ENCODE results near the gene MFAP4.

The MFAP4 gene

GRCh38 chr17:19409066-19409465, 22.1 kb upstream of the MFAP4 start:
- H3K36me3 ChIP-seq (ENCODE audit: control insufficient read depth, insufficient read depth, low read length): no peaks in the 10 kb centered on the region
- no peak overlapping the region for H3K4me3 ChIP-seq (replicated peaks; ENCODE audit: low read depth, low read length)
- TF ChIP-seq CTCF (IDR thresholded peaks at IDR 0.05; ENCODE audit: insufficient read depth, low read length, poor library complexity, severe bottlenecking): no peak
- no peak for DNase-seq (ENCODE audit: extremely low read depth, insufficient read length)
- peaks cover 2% of the 10 kb centered on the region; the same call in 1 of the 2 replicates for H3K27me3 ChIP-seq (replicated peaks; ENCODE audit: control insufficient read depth, insufficient read depth, low read length)

- Histone ChIP-seq H3K4me3 (replicated peaks; ENCODE audit: low read depth, low read length) (no peak overlapping the region), H3K27me3 (replicated peaks; ENCODE audit: control insufficient read depth, insufficient read depth, low read length) (peaks cover under 1% of the 10 kb centered on the region; the same call in 1 of the 2 replicates), H3K36me3 (ENCODE audit: control insufficient read depth, insufficient read depth, low read length) (no peaks in the 10 kb centered on the region)
- no peak for DNase-seq (ENCODE audit: extremely low read depth, insufficient read length)
- TF ChIP-seq CTCF (IDR thresholded peaks at IDR 0.05; ENCODE audit: insufficient read depth, low read length, poor library complexity, severe bottlenecking): no peak
These were observed 21.3 kb upstream of the MFAP4 start for GRCh38 chr17:19408346-19408710.

GRCh38 chr17:19407601-19408345, 20.8 kb upstream of the MFAP4 start:
- no peak for DNase-seq (ENCODE audit: extremely low read depth, insufficient read length)

GRCh38 chr17:19405114-19405513, 18.1 kb upstream of the MFAP4 start:
- no peak for DNase-seq (ENCODE audit: extremely low read depth, insufficient read length)
- TF ChIP-seq CTCF (IDR thresholded peaks at IDR 0.05; ENCODE audit: insufficient read depth, low read length, poor library complexity, severe bottlenecking): no peak
- Histone ChIP-seq H3K27me3 (replicated peaks; ENCODE audit: control insufficient read depth, insufficient read depth, low read length) (peaks cover 1% of the 10 kb centered on the region; the same call in 1 of the 2 replicates), H3K36me3 (ENCODE audit: control insufficient read depth, insufficient read depth, low read length) (no peaks in the 10 kb centered on the region), H3K4me3 (replicated peaks; ENCODE audit: low read depth, low read length) (no peak overlapping the region)

More at GRCh38 chr17:19407601-19408345, 20.8 kb upstream of the MFAP4 start:
- no peak for TF ChIP-seq CTCF (IDR thresholded peaks at IDR 0.05; ENCODE audit: insufficient read depth, low read length, poor library complexity, severe bottlenecking)
- Histone ChIP-seq H3K4me3 (replicated peaks; ENCODE audit: low read depth, low read length) (no peak overlapping the region), H3K36me3 (ENCODE audit: control insufficient read depth, insufficient read depth, low read length) (no peaks in the 10 kb centered on the region), H3K27me3 (replicated peaks; ENCODE audit: control insufficient read depth, insufficient read depth, low read length) (peaks cover 1% of the 10 kb centered on the region; the same call in 1 of the 2 replicates)

GRCh38 chr17:19404264-19404663, 17.3 kb upstream of the MFAP4 start:
- no peak for TF ChIP-seq CTCF (IDR thresholded peaks at IDR 0.05; ENCODE audit: insufficient read depth, low read length, poor library complexity, severe bottlenecking)
- H3K36me3 ChIP-seq (ENCODE audit: control insufficient read depth, insufficient read depth, low read length): no peaks in the 10 kb centered on the region
- DNase-seq (ENCODE audit: extremely low read depth, insufficient read length): no peak
- no peak overlapping the region for H3K4me3 ChIP-seq (replicated peaks; ENCODE audit: low read depth, low read length)
- H3K27me3 ChIP-seq (replicated peaks; ENCODE audit: control insufficient read depth, insufficient read depth, low read length): peaks cover 1% of the 10 kb centered on the region; the same call in 1 of the 2 replicates

All from GM06990 (cell line).